Measurements from ENCODE around the gene CNTNAP5. TPM values are rescaled to one million over a fixed set of nuclear protein-coding genes. Genes with fewer than 3 reads are reported as not detected.

The CNTNAP5 gene
- total RNA-seq, 1 donor from 2014 or later: 41.0 TPM

DNA sequence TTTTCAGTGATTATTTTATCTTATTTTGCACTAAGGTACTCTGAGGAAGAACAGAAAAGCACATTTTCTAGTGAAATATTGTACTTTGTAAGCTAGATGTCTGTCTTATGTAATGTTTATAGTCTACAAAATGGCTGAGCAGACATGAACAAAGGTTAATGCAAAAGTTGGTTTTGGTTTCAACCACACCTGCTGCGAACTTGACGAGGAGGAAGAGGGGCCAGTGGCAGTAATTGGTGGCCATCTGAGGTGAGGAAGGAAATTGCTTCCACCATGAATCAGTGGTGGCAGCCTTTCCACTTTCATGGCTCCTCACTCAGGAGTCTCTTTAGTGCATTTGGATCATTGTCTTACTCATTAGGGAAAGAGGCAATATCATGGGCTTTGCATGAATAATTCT lies 894.2 kb downstream of the CNTNAP5 start:
- no peak for DNase-seq

GRCh38 chr2:124920448-124920847 lies 895.4 kb downstream of the CNTNAP5 start:
- DNase-seq: no peak

GRCh38 chr2:124921191-124921590 lies 896.1 kb downstream of the CNTNAP5 start:
- no peak for DNase-seq

DNA sequence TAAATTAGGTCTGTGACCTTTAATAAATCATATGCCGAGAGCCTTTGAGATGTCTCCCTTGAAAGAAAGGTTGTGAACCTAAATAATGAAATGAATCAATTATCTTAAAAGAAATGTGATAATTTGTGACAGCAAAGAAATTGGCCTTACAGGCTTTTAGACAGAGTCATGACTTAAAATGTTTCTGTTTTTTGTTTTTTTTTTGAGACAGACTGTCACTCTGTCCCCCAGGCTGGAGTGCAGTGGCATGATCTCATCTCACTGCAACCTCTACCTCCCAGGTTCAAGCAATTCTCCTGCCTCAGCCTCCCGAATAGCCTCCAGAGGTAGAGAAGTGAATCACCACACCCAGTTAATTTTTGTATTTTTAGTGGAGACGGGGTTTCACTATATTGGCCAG lies 898.0 kb downstream of the CNTNAP5 start:
- no peak for DNase-seq

GRCh38 chr2:124933883-124934282 lies 908.8 kb downstream of the CNTNAP5 start:
- DNase-seq: no peak

- no peak for DNase-seq
These were observed 928.8 kb downstream of the CNTNAP5 start for GRCh38 chr2:124953921-124954320.

GRCh38 chr2:124959581-124959980 lies 934.5 kb downstream of the CNTNAP5 start:
- no peak for DNase-seq

GRCh38 chr2:124961132-124961531 lies 936.0 kb downstream of the CNTNAP5 start:
- DNase-seq: no peak

Small RNA genes within 50 kb of the gene (small RNA-seq; reads per million reads assigned to genes)
- gene AC019159.1: not detected
- gene MTND5P22: not detected
- gene RNA5SP102: not detected
